Measurements from ENCODE around the gene MYL1.

Gene MYL1

DNA sequence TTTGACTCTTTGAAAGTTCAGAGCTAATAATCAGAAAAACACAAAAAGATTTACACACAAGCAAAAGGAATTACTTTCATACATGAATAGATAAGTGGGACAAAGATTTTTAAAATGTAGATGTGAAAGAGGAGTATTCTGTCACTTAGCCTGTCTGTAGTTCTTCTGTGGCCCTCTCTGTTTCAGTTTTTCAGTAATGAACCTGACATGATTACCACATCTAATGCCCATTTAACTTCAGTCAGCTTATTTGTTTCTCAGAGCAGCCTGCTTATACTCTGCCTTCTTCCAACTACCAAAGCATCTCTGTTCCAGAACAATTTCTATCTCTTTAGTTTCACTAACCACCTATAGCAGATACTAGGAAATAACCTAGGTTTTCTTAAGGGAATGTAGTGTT lies 55.3 kb downstream of the MYL1 start:
- POLR2A ChIA-PET, result no interaction called here
- H3K9me3 ChIP-seq (ENCODE audit: control insufficient read depth, insufficient read depth, low read depth, low read length), result no peaks in the 10 kb centered on the region
- H3K4me1 ChIP-seq (ENCODE audit: control insufficient read depth, insufficient read depth, low read length), result no peaks in the 10 kb centered on the region
- no peaks in the 10 kb centered on the region for H3K36me3 ChIP-seq (ENCODE audit: control insufficient read depth in 2 of 2, insufficient read depth in 1 of 2, low read length in 2 of 2)
- H3K27ac ChIP-seq (ENCODE audit: extremely low read depth, low read depth, low read length), result no peak overlapping the region
- CTCF ChIA-PET, result interaction anchor here (0.8 kb wide), 1 partner anchor 142 kb away, joined by 3 read pairs; no protein-coding TSS in a partner anchor
- no peak overlapping the region for H3K4me3 ChIP-seq (ENCODE audit: low read depth, low read length)
- TF ChIP-seq ZNF398 (tag by site-specific recombination; IDR thresholded peaks at IDR 0.05) (no peak), ZNF610 (tag by site-specific recombination; IDR thresholded peaks at IDR 0.05; ENCODE audit: borderline replicate concordance) (no peak), HOXC10 (CRISPR knock-in tag; IDR thresholded peaks at IDR 0.05) (no peak), ZNF548 (tag by site-specific recombination; IDR thresholded peaks at IDR 0.05) (no peak), ZNF645 (tag by site-specific recombination; IDR thresholded peaks at IDR 0.05) (no peak), ZNF114 (tag by site-specific recombination; IDR thresholded peaks at IDR 0.05) (no peak), ZNF549 (tag by site-specific recombination; IDR thresholded peaks at IDR 0.05) (no peak), PBX3 (CRISPR knock-in tag; IDR thresholded peaks at IDR 0.05) (no peak), ZNF837 (tag by site-specific recombination; IDR thresholded peaks at IDR 0.05) (no peak), ZNF768 (tag by site-specific recombination; IDR thresholded peaks at IDR 0.05) (no peak)
- TF ChIP-seq, protein P1, sequence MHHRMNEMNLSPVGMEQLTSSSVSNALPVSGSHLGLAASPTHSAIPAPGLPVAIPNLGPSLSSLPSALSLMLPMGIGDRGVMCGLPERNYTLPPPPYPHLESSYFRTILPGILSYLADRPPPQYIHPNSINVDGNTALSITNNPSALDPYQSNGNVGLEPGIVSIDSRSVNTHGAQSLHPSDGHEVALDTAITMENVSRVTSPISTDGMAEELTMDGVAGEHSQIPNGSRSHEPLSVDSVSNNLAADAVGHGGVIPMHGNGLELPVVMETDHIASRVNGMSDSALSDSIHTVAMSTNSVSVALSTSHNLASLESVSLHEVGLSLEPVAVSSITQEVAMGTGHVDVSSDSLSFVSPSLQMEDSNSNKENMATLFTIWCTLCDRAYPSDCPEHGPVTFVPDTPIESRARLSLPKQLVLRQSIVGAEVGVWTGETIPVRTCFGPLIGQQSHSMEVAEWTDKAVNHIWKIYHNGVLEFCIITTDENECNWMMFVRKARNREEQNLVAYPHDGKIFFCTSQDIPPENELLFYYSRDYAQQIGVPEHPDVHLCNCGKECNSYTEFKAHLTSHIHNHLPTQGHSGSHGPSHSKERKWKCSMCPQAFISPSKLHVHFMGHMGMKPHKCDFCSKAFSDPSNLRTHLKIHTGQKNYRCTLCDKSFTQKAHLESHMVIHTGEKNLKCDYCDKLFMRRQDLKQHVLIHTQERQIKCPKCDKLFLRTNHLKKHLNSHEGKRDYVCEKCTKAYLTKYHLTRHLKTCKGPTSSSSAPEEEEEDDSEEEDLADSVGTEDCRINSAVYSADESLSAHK (tag by site-specific recombination; IDR thresholded peaks at IDR 0.05), result no peak

- no peaks in the 10 kb centered on the region for H3K36me3 ChIP-seq (ENCODE audit: control insufficient read depth in 2 of 2, insufficient read depth in 1 of 2, low read length in 2 of 2)
- ChIA-PET CTCF (interaction anchor here (0.9 kb wide), 1 partner anchor 9 kb away, joined by 5 read pairs; no protein-coding TSS in a partner anchor), POLR2A (no interaction called here)
- H3K4me1 ChIP-seq (ENCODE audit: control insufficient read depth, insufficient read depth, low read length), result no peaks in the 10 kb centered on the region
- H3K4me3 ChIP-seq (ENCODE audit: low read depth, low read length), result no peak overlapping the region
- TF ChIP-seq ZNF335 (tag by site-specific recombination; conservative IDR thresholded peaks at IDR 0.05) (no peak), ZNF169 (tag by site-specific recombination; IDR thresholded peaks at IDR 0.05) (no peak), GFI1B (tag by site-specific recombination; IDR thresholded peaks at IDR 0.05) (no peak)
- no peak overlapping the region for H3K27ac ChIP-seq (ENCODE audit: extremely low read depth, low read depth, low read length)
- no peaks in the 10 kb centered on the region for H3K9me3 ChIP-seq (ENCODE audit: control insufficient read depth, insufficient read depth, low read depth, low read length)
Observed at GRCh38 chr2:210252699-210253606, 62.0 kb downstream of the MYL1 start.
